Measurements from ENCODE around the gene PGK2. TPM values are rescaled to one million over a fixed set of nuclear protein-coding genes. Genes with fewer than 3 reads are reported as not detected.

PGK2 gene
- total RNA-seq, 1 experiment from 2014 or later: not detected

GRCh38 chr6:49776444-49776843, 10.6 kb downstream of the PGK2 start:
- Mint-ChIP-seq H3K36me3 (ENCODE audit: insufficient read depth in 1 of 3, low read depth in 3 of 3) (peaks cover 3 to 7% (median 5%) of the 10 kb centered on the region in 3 experiments; a peak in 5 of 7 replicates), H3K27ac (no peak overlapping the region), H3K4me1 (no peaks in the 10 kb centered on the region), H3K9me3 (peaks cover 6 to 8% of the 10 kb centered on the region in 2 experiments), H3K27me3 (ENCODE audit: low read depth) (no peaks in the 10 kb centered on the region), H3K4me3 (no peak overlapping the region)
- no peak overlapping the region for H2BK12ac ChIP-seq (ENCODE audit: insufficient read length, low read depth, low read length)
- no peaks in the 10 kb centered on the region for H3K79me1 ChIP-seq (ENCODE audit: insufficient read depth, low read depth, low read length, poor library complexity, severe bottlenecking)
- no peak overlapping the region for H4K8ac ChIP-seq (replicated peaks; ENCODE audit: insufficient read length, low read depth, low read length)
- H3K79me2 ChIP-seq (ENCODE audit: insufficient read depth, low read length): no peaks in the 10 kb centered on the region
- no peak overlapping the region for H2AFZ ChIP-seq (ENCODE audit: low read length)
- H3K23me2 ChIP-seq (ENCODE audit: insufficient read length, low read depth, low read length, poor library complexity, severe bottlenecking): no peaks in the 10 kb centered on the region
- H2BK120ac ChIP-seq (ENCODE audit: low read depth, low read length, poor library complexity, severe bottlenecking): no peak overlapping the region
- H3K23ac ChIP-seq (ENCODE audit: insufficient read length, low read depth, low read length): no peak overlapping the region
- no peaks in the 10 kb centered on the region for H3K27me3 ChIP-seq (ENCODE audit: insufficient read depth, low read length)
- no peak overlapping the region for H3K18ac ChIP-seq (ENCODE audit: insufficient read length, low read depth, low read length)
- no peak overlapping the region for H3K56ac ChIP-seq (ENCODE audit: insufficient read length, low read depth, low read length)
- no peak overlapping the region for H2AK5ac ChIP-seq (ENCODE audit: insufficient read length, low read length)
- H2BK5ac ChIP-seq (ENCODE audit: insufficient read length, low read length): no peak overlapping the region
- H2BK20ac ChIP-seq (ENCODE audit: low read depth, low read length, poor library complexity, severe bottlenecking): no peak overlapping the region
- H4K5ac ChIP-seq (ENCODE audit: insufficient read length, low read depth, low read length): no peak overlapping the region
- H4K91ac ChIP-seq (ENCODE audit: insufficient read length, low read depth, low read length): no peak overlapping the region
- no peak overlapping the region for H3K27ac ChIP-seq (ENCODE audit: insufficient read length, low read depth, low read length)
- H3K14ac ChIP-seq (ENCODE audit: insufficient read depth, low read length): no peak overlapping the region
- TF ChIP-seq CTCF (conservative IDR thresholded peaks at IDR 0.05): no peak
- no peak overlapping the region for H3K4me2 ChIP-seq (ENCODE audit: insufficient read depth, insufficient read length, low read length)
- H3K4ac ChIP-seq (ENCODE audit: low read depth, low read length): no peak overlapping the region
- H3T11ph ChIP-seq (ENCODE audit: low read length): no peak overlapping the region
- H3K9me3 ChIP-seq (ENCODE audit: control insufficient read depth, low read depth, low read length): no peaks in the 10 kb centered on the region
- no peaks in the 10 kb centered on the region for H4K20me1 ChIP-seq (ENCODE audit: control insufficient read depth, insufficient read depth, insufficient read length)
- H3K4me1 ChIP-seq (ENCODE audit: insufficient read depth, low read length): no peaks in the 10 kb centered on the region
- WGBS (ENCODE audit: extremely low coverage, insufficient read length, low lambda C conversion rate): no CpG with 5 or more reads among the region's 1 CpG
- no peak overlapping the region for H2BK15ac ChIP-seq (ENCODE audit: low read depth, low read length)
- H3K9ac ChIP-seq (ENCODE audit: extremely low read depth, insufficient read length, low read length): no peak overlapping the region
- no peak for DNase-seq
